ACHN (cell line): ENCODE results near the gene FBN2.

Experiments
- DNase-seq: peaks from one replicate; pipeline ENCODE4 v3.0.0-alpha.2; 2015
- in situ Hi-C: cut with HindIII; loops from 2 replicates; pipeline ENCODE4 v1.10.0; 2017; ENCODE audit warnings: low sequenced_read_pairs, low pct_ligation_motif_present, low pct_unique_long_range_greater_than_20kb

FBN2 gene

DNA sequence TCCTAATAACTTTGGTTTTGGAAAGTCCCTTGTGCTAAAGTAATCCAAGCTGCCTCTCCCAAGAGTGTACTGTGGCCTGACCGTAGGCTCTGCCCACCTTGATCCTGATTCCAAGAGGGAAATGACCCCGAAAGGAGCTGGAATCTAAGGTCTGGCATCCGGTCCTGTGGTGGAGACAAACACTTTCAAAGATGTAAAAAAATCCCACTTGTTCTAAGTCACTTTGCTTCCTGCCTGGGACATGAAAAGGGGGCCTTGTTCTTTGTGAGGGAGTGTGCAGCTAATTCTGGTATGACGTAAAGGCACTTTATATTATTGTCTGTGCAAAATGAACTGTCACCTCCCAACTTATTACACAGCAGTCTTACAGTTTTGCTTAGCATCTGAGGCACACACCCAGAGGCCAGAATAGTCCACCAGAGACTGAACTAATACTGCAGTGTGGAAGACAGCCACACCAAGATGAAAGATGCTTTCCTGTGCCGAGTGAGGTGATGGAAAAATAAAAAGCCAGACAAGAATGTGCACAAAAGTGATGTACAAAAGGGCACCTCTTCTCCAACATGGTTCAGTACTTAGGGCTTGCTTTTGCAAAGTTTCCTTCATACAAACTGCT is 325.7 kb downstream of the FBN2 start:
- DNase-seq, result no peak
- in situ Hi-C loops, result no loop called here

GRCh38 chr5:128208436-128208835 is 329.6 kb downstream of the FBN2 start:
- in situ Hi-C loops, result no loop called here
- no peak for DNase-seq
